ENCODE measurements around the gene ASZ1.
A peak's percentile ranks its signal among the peaks of the same experiment; 100 is the strongest.

The ASZ1 gene

GRCh38 chr7:117322741-117323304 is 104.5 kb downstream of the ASZ1 start, which contains the start of gene WNT2:
Gene WNT2 (minus strand): TSS chr7:117323058. CDS start chr7:117322989, 69 bp downstream.
- H3K36me3 ChIP-seq (ENCODE audit: control insufficient read depth in 2 of 2, insufficient read depth in 1 of 2, low read length in 2 of 2) = no peaks in the 10 kb centered on the region
- POLR2A ChIA-PET = no interaction called here
- CTCF ChIA-PET = interaction anchor here (0.6 kb wide), 3 partner anchors 11 to 339 kb away, joined by 3 read pairs; no protein-coding TSS in a partner anchor
- no peaks in the 10 kb centered on the region for H3K9me3 ChIP-seq (ENCODE audit: control insufficient read depth, insufficient read depth, low read depth, low read length)
- no peaks in the 10 kb centered on the region for H3K4me1 ChIP-seq (ENCODE audit: control insufficient read depth, insufficient read depth, low read length)
- H3K27ac ChIP-seq (ENCODE audit: extremely low read depth, low read depth, low read length) = no peak within 1 kb of the TSS
- no peak for TF ChIP-seq FEZF1 (tag by site-specific recombination; IDR thresholded peaks at IDR 0.05)
- TF ChIP-seq ZIC2 (tag by site-specific recombination; IDR thresholded peaks at IDR 0.05) = no peak
- TF ChIP-seq ZFHX2 (tag by site-specific recombination; conservative IDR thresholded peaks at IDR 0.05) = peak; percentile 65
- TF ChIP-seq ZNF133 (tag by site-specific recombination; IDR thresholded peaks at IDR 0.05) = no peak
- TF ChIP-seq, protein P1, sequence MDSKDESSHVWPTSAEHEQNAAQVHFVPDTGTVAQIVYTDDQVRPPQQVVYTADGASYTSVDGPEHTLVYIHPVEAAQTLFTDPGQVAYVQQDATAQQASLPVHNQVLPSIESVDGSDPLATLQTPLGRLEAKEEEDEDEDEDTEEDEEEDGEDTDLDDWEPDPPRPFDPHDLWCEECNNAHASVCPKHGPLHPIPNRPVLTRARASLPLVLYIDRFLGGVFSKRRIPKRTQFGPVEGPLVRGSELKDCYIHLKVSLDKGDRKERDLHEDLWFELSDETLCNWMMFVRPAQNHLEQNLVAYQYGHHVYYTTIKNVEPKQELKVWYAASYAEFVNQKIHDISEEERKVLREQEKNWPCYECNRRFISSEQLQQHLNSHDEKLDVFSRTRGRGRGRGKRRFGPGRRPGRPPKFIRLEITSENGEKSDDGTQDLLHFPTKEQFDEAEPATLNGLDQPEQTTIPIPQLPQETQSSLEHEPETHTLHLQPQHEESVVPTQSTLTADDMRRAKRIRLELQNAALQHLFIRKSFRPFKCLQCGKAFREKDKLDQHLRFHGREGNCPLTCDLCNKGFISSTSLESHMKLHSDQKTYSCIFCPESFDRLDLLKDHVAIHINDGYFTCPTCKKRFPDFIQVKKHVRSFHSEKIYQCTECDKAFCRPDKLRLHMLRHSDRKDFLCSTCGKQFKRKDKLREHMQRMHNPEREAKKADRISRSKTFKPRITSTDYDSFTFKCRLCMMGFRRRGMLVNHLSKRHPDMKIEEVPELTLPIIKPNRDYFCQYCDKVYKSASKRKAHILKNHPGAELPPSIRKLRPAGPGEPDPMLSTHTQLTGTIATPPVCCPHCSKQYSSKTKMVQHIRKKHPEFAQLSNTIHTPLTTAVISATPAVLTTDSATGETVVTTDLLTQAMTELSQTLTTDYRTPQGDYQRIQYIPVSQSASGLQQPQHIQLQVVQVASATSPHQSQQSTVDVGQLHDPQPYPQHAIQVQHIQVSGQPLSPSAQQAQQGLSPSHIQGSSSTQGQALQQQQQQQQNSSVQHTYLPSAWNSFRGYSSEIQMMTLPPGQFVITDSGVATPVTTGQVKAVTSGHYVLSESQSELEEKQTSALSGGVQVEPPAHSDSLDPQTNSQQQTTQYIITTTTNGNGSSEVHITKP (tag by site-specific recombination; IDR thresholded peaks at IDR 0.05) = peak; percentile 52
- peak; percentile 23; the same call in 1 of the 2 replicates for TF ChIP-seq GLIS2 (tag by site-specific recombination; IDR thresholded peaks at IDR 0.05)
- TF ChIP-seq ZNF561 (tag by site-specific recombination; IDR thresholded peaks at IDR 0.05; ENCODE audit: borderline replicate concordance) = peak; percentile 73
- TF ChIP-seq, protein P2, sequence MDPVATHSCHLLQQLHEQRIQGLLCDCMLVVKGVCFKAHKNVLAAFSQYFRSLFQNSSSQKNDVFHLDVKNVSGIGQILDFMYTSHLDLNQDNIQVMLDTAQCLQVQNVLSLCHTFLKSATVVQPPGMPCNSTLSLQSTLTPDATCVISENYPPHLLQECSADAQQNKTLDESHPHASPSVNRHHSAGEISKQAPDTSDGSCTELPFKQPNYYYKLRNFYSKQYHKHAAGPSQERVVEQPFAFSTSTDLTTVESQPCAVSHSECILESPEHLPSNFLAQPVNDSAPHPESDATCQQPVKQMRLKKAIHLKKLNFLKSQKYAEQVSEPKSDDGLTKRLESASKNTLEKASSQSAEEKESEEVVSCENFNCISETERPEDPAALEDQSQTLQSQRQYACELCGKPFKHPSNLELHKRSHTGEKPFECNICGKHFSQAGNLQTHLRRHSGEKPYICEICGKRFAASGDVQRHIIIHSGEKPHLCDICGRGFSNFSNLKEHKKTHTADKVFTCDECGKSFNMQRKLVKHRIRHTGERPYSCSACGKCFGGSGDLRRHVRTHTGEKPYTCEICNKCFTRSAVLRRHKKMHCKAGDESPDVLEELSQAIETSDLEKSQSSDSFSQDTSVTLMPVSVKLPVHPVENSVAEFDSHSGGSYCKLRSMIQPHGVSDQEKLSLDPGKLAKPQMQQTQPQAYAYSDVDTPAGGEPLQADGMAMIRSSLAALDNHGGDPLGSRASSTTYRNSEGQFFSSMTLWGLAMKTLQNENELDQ (tag by site-specific recombination; IDR thresholded peaks at IDR 0.05; ENCODE audit: low read depth) = no peak
- no peak for TF ChIP-seq ZNF266 (tag by site-specific recombination; IDR thresholded peaks at IDR 0.05; ENCODE audit: low read depth)
- TF ChIP-seq ZNF529 (tag by site-specific recombination; IDR thresholded peaks at IDR 0.05; ENCODE audit: insufficient replicate concordance) = no peak
- no peak for TF ChIP-seq ZNF175 (tag by site-specific recombination; IDR thresholded peaks at IDR 0.05)
- peak; percentile 96 for TF ChIP-seq ZBTB26 (tag by site-specific recombination; optimal IDR thresholded peaks at IDR 0.05)
- TF ChIP-seq ZNF837 (tag by site-specific recombination; IDR thresholded peaks at IDR 0.05) = no peak
- TF ChIP-seq ZNF248 (tag by site-specific recombination; IDR thresholded peaks at IDR 0.05) = no peak
- TF ChIP-seq, protein P3, sequence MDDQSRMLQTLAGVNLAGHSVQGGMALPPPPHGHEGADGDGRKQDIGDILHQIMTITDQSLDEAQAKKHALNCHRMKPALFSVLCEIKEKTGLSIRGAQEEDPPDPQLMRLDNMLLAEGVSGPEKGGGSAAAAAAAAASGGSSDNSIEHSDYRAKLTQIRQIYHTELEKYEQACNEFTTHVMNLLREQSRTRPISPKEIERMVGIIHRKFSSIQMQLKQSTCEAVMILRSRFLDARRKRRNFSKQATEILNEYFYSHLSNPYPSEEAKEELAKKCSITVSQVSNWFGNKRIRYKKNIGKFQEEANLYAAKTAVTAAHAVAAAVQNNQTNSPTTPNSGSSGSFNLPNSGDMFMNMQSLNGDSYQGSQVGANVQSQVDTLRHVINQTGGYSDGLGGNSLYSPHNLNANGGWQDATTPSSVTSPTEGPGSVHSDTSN (CRISPR knock-in tag; IDR thresholded peaks at IDR 0.05) = no peak
- TF ChIP-seq ATF2 (tag by site-specific recombination; IDR thresholded peaks at IDR 0.05; ENCODE audit: low read depth) = no peak
- TF ChIP-seq ZBTB10 (tag by site-specific recombination; IDR thresholded peaks at IDR 0.05) = peak; percentile 28; the same call in 1 of the 2 replicates
- TF ChIP-seq ZNF777 (tag by site-specific recombination; IDR thresholded peaks at IDR 0.05; ENCODE audit: borderline replicate concordance) = peak; percentile 23; the same call in 1 of the 2 replicates
- TF ChIP-seq ZNF341 (tag by site-specific recombination; IDR thresholded peaks at IDR 0.05; ENCODE audit: low read depth) = peak; percentile 37; the same call in 1 of the 2 replicates
- TF ChIP-seq ZBTB8A (tag by site-specific recombination; IDR thresholded peaks at IDR 0.05) = peak; percentile 89
- H3K4me3 ChIP-seq (ENCODE audit: low read depth, low read length) = peak within 1 kb of the TSS; percentile 38
